Large intestine (tissue), 3 donors: ENCODE measurements around the gene SWAP70. TPM values are rescaled to one million over a fixed set of nuclear protein-coding genes. Genes with fewer than 3 reads are reported as not detected.

ENCODE experiments used
- DNase-seq, 2 donors: peaks; one replicate each; pipeline versions ENCODE4 v3.0.0 to v3.0.0-alpha.2; 2013
- H3K27ac ChIP-seq: one replicate; pipeline ENCODE4 v1.5.1; 2013; ENCODE audit warnings: low read length
- H3K27me3 ChIP-seq: 2 replicates; pipeline ENCODE4 v1.6.1; 2013; ENCODE audit warnings: low read length; ENCODE audit not compliant: control insufficient read depth, insufficient read depth
- H3K36me3 ChIP-seq: 2 replicates; pipeline ENCODE4 v1.6.1; 2013; ENCODE audit warnings: low read length; ENCODE audit not compliant: control insufficient read depth, insufficient read depth
- H3K4me1 ChIP-seq: one replicate; pipeline ENCODE4 v1.6.1; 2013; ENCODE audit warnings: low read length; ENCODE audit not compliant: control insufficient read depth, insufficient read depth
- H3K4me3 ChIP-seq: one replicate; pipeline ENCODE4 v1.5.1; 2013; ENCODE audit warnings: low read length
- H3K9me3 ChIP-seq: one replicate; pipeline ENCODE4 v1.6.1; 2013; ENCODE audit warnings: mild to moderate bottlenecking, low read depth, low read length, moderate library complexity; ENCODE audit not compliant: control insufficient read depth
- WGBS: methylation state at CpG from one replicate; pipeline ENCODE4 v1.1.5; 2013; ENCODE audit warnings: low lambda C conversion rate; ENCODE audit not compliant: insufficient coverage; 5-methylcytosine and 5-hydroxymethylcytosine counted together
- polyA plus RNA-seq: library from polyadenylated mRNA; unstranded; fragments of 120-200 nt; gene quantifications from one replicate; pipeline ENCODE4 v1.2.1, GENCODE V29; 2013

SWAP70 gene
- polyA plus RNA-seq, 1 donor: 21.7 TPM

- no peak overlapping the region for H3K27ac ChIP-seq
- H3K4me1 ChIP-seq: peaks cover 7% of the 10 kb centered on the region
- H3K27me3 ChIP-seq: no peaks in the 10 kb centered on the region
- H3K9me3 ChIP-seq: no peaks in the 10 kb centered on the region
- H3K36me3 ChIP-seq: peaks cover 20% of the 10 kb centered on the region
- H3K4me3 ChIP-seq: no peak overlapping the region
- DNase-seq: no peak
- 100% methylated on average over 2 of the region's 7 CpGs for WGBS
Observed at GRCh38 chr11:9745411-9746211, 81.7 kb downstream of the SWAP70 start.

- H3K4me1 ChIP-seq: no peaks in the 10 kb centered on the region
- no peak overlapping the region for H3K27ac ChIP-seq
- WGBS: 50% methylated on average over 1 of the region's 1 CpG
- DNase-seq: no peak
- no peaks in the 10 kb centered on the region for H3K9me3 ChIP-seq
- H3K36me3 ChIP-seq: peaks cover 15% of the 10 kb centered on the region
- no peaks in the 10 kb centered on the region for H3K27me3 ChIP-seq
- H3K4me3 ChIP-seq: no peak overlapping the region
Observed at GRCh38 chr11:9747229-9747628, 83.4 kb downstream of the SWAP70 start.

GRCh38 chr11:9747828-9748227 lies 84.0 kb downstream of the SWAP70 start:
- Histone ChIP-seq H3K27ac (no peak overlapping the region), H3K4me3 (no peak overlapping the region), H3K9me3 (no peaks in the 10 kb centered on the region), H3K4me1 (peaks cover 3% of the 10 kb centered on the region), H3K27me3 (no peaks in the 10 kb centered on the region), H3K36me3 (peaks cover 15% of the 10 kb centered on the region)
- 83% methylated on average over 1 of the region's 5 CpGs for WGBS
- DNase-seq: no peak

GRCh38 chr11:9748361-9748970 lies 84.6 kb downstream of the SWAP70 start:
- WGBS: no CpG with 5 or more reads among the region's 7 CpGs
- H3K27ac ChIP-seq: peak overlapping the region; percentile 5
- H3K9me3 ChIP-seq: no peaks in the 10 kb centered on the region
- H3K4me1 ChIP-seq: peaks cover 7% of the 10 kb centered on the region
- no peaks in the 10 kb centered on the region for H3K27me3 ChIP-seq
- peaks cover 15% of the 10 kb centered on the region for H3K36me3 ChIP-seq
- no peak overlapping the region for H3K4me3 ChIP-seq
- DNase-seq: peak; percentile 56 to 72

- no peak overlapping the region for H3K4me3 ChIP-seq
- peaks cover 11% of the 10 kb centered on the region for H3K36me3 ChIP-seq
- peaks cover 12% of the 10 kb centered on the region for H3K4me1 ChIP-seq
- no peak overlapping the region for H3K27ac ChIP-seq
- DNase-seq: no peak
- WGBS: no CpG with 5 or more reads among the region's 4 CpGs
- no peaks in the 10 kb centered on the region for H3K27me3 ChIP-seq
- H3K9me3 ChIP-seq: no peaks in the 10 kb centered on the region
Observed at GRCh38 chr11:9750551-9750950, 86.7 kb downstream of the SWAP70 start.

GRCh38 chr11:9752091-9752490 lies 88.2 kb downstream of the SWAP70 start:
- peak overlapping the region; percentile 69 for H3K27ac ChIP-seq
- H3K4me3 ChIP-seq: no peak overlapping the region
- no peaks in the 10 kb centered on the region for H3K9me3 ChIP-seq
- WGBS: no CpG with 5 or more reads among the region's 3 CpGs
- peaks cover 7% of the 10 kb centered on the region for H3K36me3 ChIP-seq
- no peaks in the 10 kb centered on the region for H3K27me3 ChIP-seq
- peaks cover 12% of the 10 kb centered on the region for H3K4me1 ChIP-seq
- peak; percentile 52 to 74 for DNase-seq

- peaks cover 7% of the 10 kb centered on the region for H3K36me3 ChIP-seq
- H3K4me3 ChIP-seq: no peak overlapping the region
- H3K27me3 ChIP-seq: no peaks in the 10 kb centered on the region
- H3K4me1 ChIP-seq: peaks cover 12% of the 10 kb centered on the region
- no peaks in the 10 kb centered on the region for H3K9me3 ChIP-seq
- 40% methylated on average over 1 of the region's 3 CpGs for WGBS
- H3K27ac ChIP-seq: peak overlapping the region; percentile 69
- peak in 1 of 2 donors; percentile 63 for DNase-seq
Observed at GRCh38 chr11:9753021-9753420, 89.1 kb downstream of the SWAP70 start.

- H3K27ac ChIP-seq: peak overlapping the region; percentile 50
- DNase-seq: peak; percentile 55 to 73
Observed at GRCh38 chr11:9754010-9754471, 90.2 kb downstream of the SWAP70 start.

GRCh38 chr11:9755561-9756185 lies 91.8 kb downstream of the SWAP70 start:
- Histone ChIP-seq H3K27ac (no peak overlapping the region), H3K4me3 (no peak overlapping the region), H3K4me1 (peaks cover 29% of the 10 kb centered on the region), H3K9me3 (no peaks in the 10 kb centered on the region), H3K36me3 (no peaks in the 10 kb centered on the region), H3K27me3 (no peaks in the 10 kb centered on the region)
- no CpG with 5 or more reads among the region's 7 CpGs for WGBS
- DNase-seq: no peak

More at GRCh38 chr11:9754010-9754471, 90.2 kb downstream of the SWAP70 start:
- no CpG with 5 or more reads among the region's 3 CpGs for WGBS
- peaks cover 15% of the 10 kb centered on the region for H3K4me1 ChIP-seq
- no peaks in the 10 kb centered on the region for H3K27me3 ChIP-seq
- H3K9me3 ChIP-seq: no peaks in the 10 kb centered on the region
- peaks cover 4% of the 10 kb centered on the region for H3K36me3 ChIP-seq
- H3K4me3 ChIP-seq: no peak overlapping the region

- no peak overlapping the region for H3K27ac ChIP-seq
Observed at GRCh38 chr11:9756461-9756860, 92.6 kb downstream of the SWAP70 start.

More at GRCh38 chr11:9756461-9756860, 92.6 kb downstream of the SWAP70 start:
- no peak for DNase-seq
- H3K4me3 ChIP-seq: no peak overlapping the region
- no peaks in the 10 kb centered on the region for H3K36me3 ChIP-seq
- H3K9me3 ChIP-seq: no peaks in the 10 kb centered on the region
- WGBS: no CpG with 5 or more reads among the region's 5 CpGs
- no peaks in the 10 kb centered on the region for H3K27me3 ChIP-seq
- H3K4me1 ChIP-seq: peaks cover 29% of the 10 kb centered on the region
